Measurements from ENCODE around the gene STEAP1B. TPM values are rescaled to one million over a fixed set of nuclear protein-coding genes. Genes with fewer than 3 reads are reported as not detected.
A peak's percentile ranks its signal among the peaks of the same experiment; 100 is the strongest.

The STEAP1B gene
- total RNA-seq, 1 donor from 2014 or later: 2.0 TPM

- ATAC-seq: no peak
Measured at GRCh38 chr7:22399546-22399945, 100.4 kb downstream of the STEAP1B start.

- ATAC-seq: no peak
Measured at GRCh38 chr7:22399091-22399490, 100.9 kb downstream of the STEAP1B start.

GRCh38 chr7:22397981-22398380 lies 102.0 kb downstream of the STEAP1B start:
- no peak for ATAC-seq

GRCh38 chr7:22395222-22395621 lies 104.8 kb downstream of the STEAP1B start:
- no peak for ATAC-seq

- ATAC-seq: no peak
Measured at GRCh38 chr7:22394739-22395138, 105.2 kb downstream of the STEAP1B start.

- no peak for ATAC-seq
Measured at GRCh38 chr7:22393913-22394729, 105.9 kb downstream of the STEAP1B start.

- no peak for ATAC-seq
Measured at GRCh38 chr7:22390516-22390915, 109.5 kb downstream of the STEAP1B start.

- ATAC-seq: peak; percentile 58
Measured at GRCh38 chr7:22389892-22390291, 110.1 kb downstream of the STEAP1B start.

GRCh38 chr7:22387583-22387982 lies 112.4 kb downstream of the STEAP1B start:
- no peak for ATAC-seq

- ATAC-seq: no peak
Measured at GRCh38 chr7:22386865-22387264, 113.1 kb downstream of the STEAP1B start.

- no peak for ATAC-seq
Measured at GRCh38 chr7:22386206-22386858, 113.7 kb downstream of the STEAP1B start.

GRCh38 chr7:22385326-22385725 lies 114.7 kb downstream of the STEAP1B start:
- ATAC-seq: no peak

GRCh38 chr7:22380333-22380732 lies 119.7 kb downstream of the STEAP1B start:
- ATAC-seq: no peak

GRCh38 chr7:22378199-22378980 lies 121.6 kb downstream of the STEAP1B start:
- ATAC-seq: no peak

- ATAC-seq: no peak
Measured at GRCh38 chr7:22377703-22378102, 122.3 kb downstream of the STEAP1B start.

GRCh38 chr7:22375359-22376048 lies 124.5 kb downstream of the STEAP1B start:
- peak; percentile 30 for ATAC-seq

GRCh38 chr7:22373911-22374310 lies 126.1 kb downstream of the STEAP1B start:
- ATAC-seq: no peak

- no peak for ATAC-seq
Measured at GRCh38 chr7:22373388-22373787, 126.6 kb downstream of the STEAP1B start.

GRCh38 chr7:22372863-22373262 lies 127.1 kb downstream of the STEAP1B start:
- peak; percentile 82 for ATAC-seq

GRCh38 chr7:22371878-22372277 lies 128.1 kb downstream of the STEAP1B start:
- peak; percentile 15 for ATAC-seq

All from esophagus mucosa (tissue), 1 donor.